SK-N-SH treated with all-trans-retinoic acid at 6 μM for 48 hours (cell line): ENCODE results near the gene LRRC28.

Experiments used
- ATAC-seq: fragments of 200-7000 bp; cut with Tn5 transposase; 3 replicates; pipeline ENCODE4 v1.9.1; 2020; ENCODE audit warnings: mild to moderate bottlenecking, moderate library complexity
- ARNTL ChIP-seq: fragments of 450-650 bp; formaldehyde crosslinking; IDR thresholded peaks from 2 replicates; pipeline ENCODE4 v1.5.0; 2020; ENCODE audit warnings: low read depth, mild to moderate bottlenecking, moderate library complexity, borderline replicate concordance
- BACH2 ChIP-seq: fragments of 250-450 bp; sonication (Bioruptor Pico); IDR thresholded peaks from 2 replicates; pipeline ENCODE4 v1.9.0; 2021; ENCODE audit warnings: mild to moderate bottlenecking, borderline replicate concordance
- CREB5 ChIP-seq: fragments of 250-450 bp; sonication (Bioruptor Pico); IDR thresholded peaks from 2 replicates; pipeline ENCODE4 v1.5.1; 2020; ENCODE audit warnings: low read depth, mild to moderate bottlenecking, moderate library complexity
- CSDC2 ChIP-seq: fragments of 250-450 bp; sonication (Bioruptor Pico); IDR thresholded peaks from 2 replicates; pipeline ENCODE4 v1.5.0; 2020; ENCODE audit warnings: mild to moderate bottlenecking, moderate library complexity
- CSRNP3 ChIP-seq: fragments of 250-450 bp; sonication (Bioruptor Pico); IDR thresholded peaks from 2 replicates; pipeline ENCODE4 v1.5.1; 2021; ENCODE audit warnings: mild to moderate bottlenecking, moderate library complexity
- ESRRG ChIP-seq: fragments of 250-450 bp; sonication (Bioruptor Pico); IDR thresholded peaks from 2 replicates; pipeline ENCODE4 v1.6.1; 2021; ENCODE audit warnings: mild to moderate bottlenecking
- GLIS3 ChIP-seq: fragments of 250-450 bp; sonication (Bioruptor Pico); IDR thresholded peaks from 2 replicates; pipeline ENCODE4 v1.5.0; 2020; ENCODE audit warnings: mild to moderate bottlenecking, moderate library complexity
- ISL1 ChIP-seq: fragments of 250-450 bp; sonication (Bioruptor Pico); IDR thresholded peaks from 2 replicates; pipeline ENCODE4 v2.1.2; 2022; ENCODE audit warnings: mild to moderate bottlenecking, moderate library complexity
- OSR1 ChIP-seq: fragments of 250-450 bp; sonication (Bioruptor Pico); IDR thresholded peaks from 2 replicates; pipeline ENCODE4 v1.8.0; 2022; ENCODE audit warnings: moderate library complexity, mild to moderate bottlenecking, inconsistent platforms
- PATZ1 ChIP-seq: fragments of 250-450 bp; sonication (Bioruptor Pico); IDR thresholded peaks from 2 replicates; pipeline ENCODE4 v1.8.0; 2020; ENCODE audit warnings: mild to moderate bottlenecking, moderate library complexity, borderline replicate concordance
- POU6F1 ChIP-seq: fragments of 250-450 bp; sonication (Bioruptor Pico); IDR thresholded peaks from 2 replicates; pipeline ENCODE4 v1.8.0; 2021; ENCODE audit warnings: low read depth, mild to moderate bottlenecking, moderate library complexity, borderline replicate concordance
- PPARA ChIP-seq: fragments of 250-450 bp; sonication (Bioruptor Pico); IDR thresholded peaks from 2 replicates; pipeline ENCODE4 v1.5.0; 2020; ENCODE audit warnings: mild to moderate bottlenecking, borderline replicate concordance
- RARB ChIP-seq: fragments of 250-450 bp; sonication (Bioruptor Pico); IDR thresholded peaks from 2 replicates; pipeline ENCODE4 v1.8.0; 2021; ENCODE audit warnings: mild to moderate bottlenecking, moderate library complexity
- SNAI2 ChIP-seq: fragments of 250-450 bp; sonication (Bioruptor Pico); IDR thresholded peaks from 2 replicates; pipeline ENCODE4 v1.5.0; 2020; ENCODE audit warnings: mild to moderate bottlenecking, moderate library complexity
- TCF4 ChIP-seq: fragments of 250-450 bp; sonication (Bioruptor Pico); IDR thresholded peaks from 2 replicates; pipeline ENCODE4 v1.8.0; 2021; ENCODE audit warnings: mild to moderate bottlenecking, moderate library complexity, borderline replicate concordance
- TSHZ2 ChIP-seq: fragments of 250-450 bp; sonication (Bioruptor Pico); IDR thresholded peaks from 2 replicates; pipeline ENCODE4 v1.5.0; 2020; ENCODE audit warnings: mild to moderate bottlenecking, moderate library complexity
- ZC3H10 ChIP-seq: fragments of 250-450 bp; sonication (Bioruptor Pico); IDR thresholded peaks from 2 replicates; pipeline ENCODE4 v1.5.1; 2021; ENCODE audit warnings: mild to moderate bottlenecking, moderate library complexity
- ZFP3 ChIP-seq: fragments of 250-450 bp; sonication (Bioruptor Pico); IDR thresholded peaks from 2 replicates; pipeline ENCODE4 v1.5.0; 2020; ENCODE audit warnings: mild to moderate bottlenecking, moderate library complexity
- ZFP30 ChIP-seq: fragments of 450-650 bp; formaldehyde crosslinking; IDR thresholded peaks from 2 replicates; pipeline ENCODE4 v1.5.0; 2022; ENCODE audit warnings: mild to moderate bottlenecking, moderate library complexity
- ZNF565 ChIP-seq: fragments of 450-650 bp; formaldehyde crosslinking; conservative IDR thresholded peaks from 2 replicates; pipeline ENCODE4 v1.5.0; 2020; ENCODE audit warnings: low read depth, mild to moderate bottlenecking, moderate library complexity
- ZNF70 ChIP-seq: fragments of 450-650 bp; formaldehyde crosslinking; IDR thresholded peaks from 2 replicates; pipeline ENCODE4 v1.5.0; 2020; ENCODE audit warnings: mild to moderate bottlenecking, moderate library complexity
- ZNF8 ChIP-seq: fragments of 450-650 bp; formaldehyde crosslinking; IDR thresholded peaks from 2 replicates; pipeline ENCODE4 v1.5.0; 2020; ENCODE audit warnings: mild to moderate bottlenecking, moderate library complexity

Gene LRRC28

GRCh38 chr15:99430881-99431401 is 179.7 kb downstream of the LRRC28 start:
- no peak for TF ChIP-seq ZFP30
- TF ChIP-seq CSRNP3 (CRISPR knock-in tag): no peak

GRCh38 chr15:99431661-99432091 is 180.4 kb downstream of the LRRC28 start:
- TF ChIP-seq ZFP30: no peak
- TF ChIP-seq ZNF565 (CRISPR knock-in tag): no peak
- no peak for TF ChIP-seq GLIS3
- no peak for TF ChIP-seq ZC3H10 (CRISPR knock-in tag)
- TF ChIP-seq RARB (CRISPR knock-in tag): no peak
- no peak for TF ChIP-seq ZNF8 (CRISPR knock-in tag)
- TF ChIP-seq CSRNP3 (CRISPR knock-in tag): no peak
- TF ChIP-seq CREB5 (CRISPR knock-in tag): no peak
- no peak for TF ChIP-seq ZNF70 (CRISPR knock-in tag)
- TF ChIP-seq ISL1 (CRISPR knock-in tag): no peak
- TF ChIP-seq PATZ1: no peak
- TF ChIP-seq ARNTL: no peak
- no peak for TF ChIP-seq POU6F1 (CRISPR knock-in tag)
- no peak for TF ChIP-seq SNAI2 (CRISPR knock-in tag)
- TF ChIP-seq TCF4 (CRISPR knock-in tag): no peak
- no peak for TF ChIP-seq PPARA (CRISPR knock-in tag)
- TF ChIP-seq OSR1: no peak
- TF ChIP-seq BACH2: no peak
- TF ChIP-seq CSDC2 (CRISPR knock-in tag): no peak
- no peak for TF ChIP-seq ZFP3 (CRISPR knock-in tag)
- TF ChIP-seq, all 23 proteins: peak for 0
- no peak for ATAC-seq

More at GRCh38 chr15:99430881-99431401, 179.7 kb downstream of the LRRC28 start:
- no peak for ATAC-seq

GRCh38 chr15:99432271-99433025 is 181.2 kb downstream of the LRRC28 start:
- TF ChIP-seq TSHZ2 (CRISPR knock-in tag) (no peak), ESRRG (no peak), ISL1 (CRISPR knock-in tag) (no peak), ZFP30 (no peak), CSDC2 (CRISPR knock-in tag) (no peak), RARB (CRISPR knock-in tag) (no peak), TCF4 (CRISPR knock-in tag) (no peak), POU6F1 (CRISPR knock-in tag) (no peak), ZNF565 (CRISPR knock-in tag) (no peak), OSR1 (no peak), ZNF8 (CRISPR knock-in tag) (no peak), ZNF70 (CRISPR knock-in tag) (no peak)
- no peak for ATAC-seq
